AG09309 (cell line): ENCODE measurements around the gene ELMO2.

Experiments
- DNase-seq: peaks from one replicate; pipeline ENCODE4 v3.0.0-alpha.2; 2010; ENCODE audit warnings: low read depth
- H3K4me3 ChIP-seq: 2 replicates; pipeline ENCODE4 v1.5.1; 2011; ENCODE audit warnings: mild to moderate bottlenecking, low read depth, low read length, moderate library complexity; ENCODE audit not compliant: control insufficient read depth
- TF ChIP-seq, protein P1 (sequence below): IDR thresholded peaks from 2 replicates; pipeline ENCODE4 v1.5.1; 2011; ENCODE audit warnings: mild to moderate bottlenecking, low read depth, low read length, inconsistent platforms; ENCODE audit not compliant: insufficient read depth, control insufficient read depth; ENCODE audit errors: missing control alignments

ELMO2 gene

DNA sequence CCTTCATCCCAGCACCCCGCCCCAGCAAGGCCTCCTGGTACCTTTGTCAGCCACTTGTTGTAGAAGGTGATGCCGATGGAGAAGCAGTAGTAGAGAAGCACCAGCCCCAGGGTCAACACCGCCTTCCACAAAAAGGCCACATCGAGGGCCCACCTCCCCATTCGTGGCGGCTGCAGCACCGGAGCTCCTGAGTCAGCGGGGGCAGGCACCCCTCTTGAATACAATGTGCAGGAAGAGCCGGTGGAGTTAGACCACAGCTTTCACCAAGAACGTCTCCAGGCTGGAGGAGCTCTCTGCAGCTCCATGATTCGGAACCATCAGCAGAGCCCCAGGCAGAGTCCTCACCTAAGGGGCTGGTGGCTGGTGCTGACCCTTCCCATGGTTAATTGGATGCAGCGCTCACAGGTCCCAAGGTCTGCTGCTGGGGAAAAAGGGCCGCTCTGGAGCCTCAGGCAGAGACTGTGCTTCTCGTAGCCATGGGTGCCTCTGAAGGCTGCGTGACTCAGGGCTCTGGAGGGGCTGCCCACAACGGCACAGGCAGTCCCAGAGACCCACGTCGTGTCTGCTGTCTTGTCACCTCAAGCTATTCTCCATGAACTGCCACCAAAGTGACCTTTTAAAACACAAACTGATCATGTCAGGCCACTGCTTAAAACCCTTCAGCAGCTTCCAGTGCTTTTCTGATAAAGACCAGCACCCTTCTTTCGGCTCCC is 47.9 kb downstream of the ELMO2 start:
- no peak overlapping the region for H3K4me3 ChIP-seq
- TF ChIP-seq, protein P1, sequence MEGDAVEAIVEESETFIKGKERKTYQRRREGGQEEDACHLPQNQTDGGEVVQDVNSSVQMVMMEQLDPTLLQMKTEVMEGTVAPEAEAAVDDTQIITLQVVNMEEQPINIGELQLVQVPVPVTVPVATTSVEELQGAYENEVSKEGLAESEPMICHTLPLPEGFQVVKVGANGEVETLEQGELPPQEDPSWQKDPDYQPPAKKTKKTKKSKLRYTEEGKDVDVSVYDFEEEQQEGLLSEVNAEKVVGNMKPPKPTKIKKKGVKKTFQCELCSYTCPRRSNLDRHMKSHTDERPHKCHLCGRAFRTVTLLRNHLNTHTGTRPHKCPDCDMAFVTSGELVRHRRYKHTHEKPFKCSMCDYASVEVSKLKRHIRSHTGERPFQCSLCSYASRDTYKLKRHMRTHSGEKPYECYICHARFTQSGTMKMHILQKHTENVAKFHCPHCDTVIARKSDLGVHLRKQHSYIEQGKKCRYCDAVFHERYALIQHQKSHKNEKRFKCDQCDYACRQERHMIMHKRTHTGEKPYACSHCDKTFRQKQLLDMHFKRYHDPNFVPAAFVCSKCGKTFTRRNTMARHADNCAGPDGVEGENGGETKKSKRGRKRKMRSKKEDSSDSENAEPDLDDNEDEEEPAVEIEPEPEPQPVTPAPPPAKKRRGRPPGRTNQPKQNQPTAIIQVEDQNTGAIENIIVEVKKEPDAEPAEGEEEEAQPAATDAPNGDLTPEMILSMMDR: no peak
- no peak for DNase-seq

DNA sequence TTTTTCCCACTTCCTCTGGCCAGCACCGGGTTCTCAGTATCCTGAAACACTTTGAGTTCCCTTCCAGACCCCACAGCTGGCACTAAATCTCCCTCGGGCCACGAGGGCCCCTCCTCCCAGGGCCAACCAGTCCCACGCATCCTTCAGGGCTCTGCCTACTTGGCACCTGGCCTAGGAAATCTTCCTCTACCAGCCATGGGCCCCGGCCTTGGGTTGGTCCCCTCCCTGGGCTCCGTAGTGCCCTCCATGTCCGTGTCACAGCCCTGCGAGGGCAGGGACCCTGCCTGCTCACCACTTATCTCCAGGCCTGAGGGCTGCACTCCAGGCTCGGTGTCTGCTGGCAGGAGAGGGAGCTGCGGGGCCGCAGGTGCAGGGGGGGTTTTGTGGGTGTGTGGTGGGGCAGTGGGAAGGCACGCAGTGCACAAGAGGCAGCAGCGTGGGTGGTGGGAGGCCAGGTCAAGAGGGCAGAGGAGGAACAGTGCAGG is 49.3 kb downstream of the ELMO2 start:
- no peak overlapping the region for H3K4me3 ChIP-seq
- DNase-seq: no peak

DNA sequence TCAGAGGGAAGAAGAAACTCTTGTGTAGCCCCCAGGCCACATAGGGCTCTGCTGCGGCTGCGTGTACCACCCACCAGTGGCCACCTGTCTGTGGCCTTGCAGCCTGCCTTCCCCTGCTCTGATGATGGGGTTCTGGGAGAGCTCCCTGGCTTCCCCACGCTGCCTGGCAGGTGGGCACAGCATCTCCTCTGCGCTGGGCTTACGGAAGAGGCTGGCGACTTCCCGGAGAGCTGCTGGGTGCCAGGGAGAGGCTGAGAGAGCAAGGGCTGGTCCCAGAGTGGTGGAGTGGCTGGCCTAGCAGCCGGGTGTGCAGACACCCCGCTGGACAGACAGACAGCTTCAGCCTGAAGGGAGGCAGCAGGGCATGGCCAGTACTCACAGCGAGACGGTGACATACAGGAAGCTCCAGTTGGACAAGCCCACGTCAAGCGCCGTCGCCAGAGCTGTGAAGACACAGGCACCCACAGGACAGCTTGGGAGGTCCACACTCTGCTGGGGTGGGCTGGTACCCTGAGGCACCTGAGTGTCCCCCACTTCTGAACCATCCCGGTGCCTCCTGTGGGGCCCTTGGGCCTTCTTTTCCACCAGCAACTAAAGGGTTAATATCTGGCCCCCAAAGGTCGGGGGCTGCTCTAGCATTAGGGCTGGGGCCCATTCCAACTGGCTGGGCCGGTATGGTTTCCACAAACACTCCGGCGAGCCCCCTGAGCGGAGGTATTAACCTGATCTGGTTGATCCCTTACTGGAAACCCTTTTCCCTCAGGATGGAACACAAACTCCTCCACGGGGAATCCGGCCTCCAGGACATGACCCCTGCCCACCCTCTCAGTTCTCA is 50.0 kb downstream of the ELMO2 start:
- TF ChIP-seq, protein P1: no peak
- H3K4me3 ChIP-seq: no peak overlapping the region
- DNase-seq: no peak

More for the DNA sequence above, 49.3 kb downstream of the ELMO2 start:
- TF ChIP-seq, protein P1: no peak

DNA sequence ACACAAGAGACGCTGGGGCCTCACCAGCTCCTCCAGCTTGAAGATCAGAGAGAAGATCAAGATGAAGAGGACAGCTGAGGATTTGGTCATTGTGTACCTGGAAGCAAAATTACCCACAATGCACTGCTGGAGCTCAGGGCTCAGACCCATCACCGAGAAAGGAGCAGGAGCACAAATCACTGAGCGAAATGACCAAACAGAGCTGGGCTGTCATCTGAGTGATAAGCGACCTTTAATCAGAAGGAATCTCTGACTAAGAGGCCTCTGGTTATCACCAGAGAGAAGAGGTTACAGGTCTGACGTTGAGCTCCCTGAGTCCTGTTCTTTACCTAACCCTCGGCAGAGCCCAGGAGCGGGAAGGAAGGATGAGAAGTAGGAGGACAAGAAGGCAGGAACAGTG is 50.6 kb downstream of the ELMO2 start:
- TF ChIP-seq, protein P1: no peak
- H3K4me3 ChIP-seq: no peak overlapping the region
- DNase-seq: no peak

DNA sequence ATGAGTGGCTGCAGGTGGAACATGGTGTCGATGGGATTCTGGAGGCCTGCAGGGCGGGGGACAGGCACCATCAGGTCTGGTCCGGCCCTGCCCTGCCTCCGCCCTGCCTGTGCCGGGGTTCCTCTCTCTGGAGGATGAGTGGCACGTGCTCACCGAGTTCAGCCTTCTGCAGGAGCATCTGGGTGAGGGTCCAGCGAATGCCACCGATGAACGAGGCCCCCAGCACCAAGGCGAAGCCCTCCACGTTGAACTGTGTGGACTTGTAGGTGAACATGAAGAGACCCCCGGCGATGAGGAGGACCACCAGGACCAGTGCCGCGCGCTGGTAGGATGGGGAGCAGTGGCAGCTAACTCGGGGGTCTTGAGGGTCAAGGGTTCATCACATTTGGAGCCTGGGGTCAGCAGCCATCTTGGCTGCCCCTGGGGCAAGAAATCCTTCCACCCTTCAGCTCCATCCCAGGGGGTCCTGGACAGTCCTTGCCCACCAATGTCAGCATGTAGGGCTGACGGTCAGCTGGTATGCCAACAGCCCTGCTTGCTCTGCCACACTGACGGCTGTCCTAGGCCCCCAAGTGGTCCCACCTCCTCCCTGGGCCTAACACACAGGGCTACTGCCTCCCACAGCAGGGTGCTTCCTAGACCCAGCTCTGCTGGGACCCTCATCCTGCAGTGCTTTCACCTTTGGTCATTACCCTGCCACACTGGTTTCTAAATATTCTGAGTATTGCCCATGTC is 51.3 kb downstream of the ELMO2 start:
- no peak overlapping the region for H3K4me3 ChIP-seq
- DNase-seq: no peak
- TF ChIP-seq, protein P1: no peak

DNA sequence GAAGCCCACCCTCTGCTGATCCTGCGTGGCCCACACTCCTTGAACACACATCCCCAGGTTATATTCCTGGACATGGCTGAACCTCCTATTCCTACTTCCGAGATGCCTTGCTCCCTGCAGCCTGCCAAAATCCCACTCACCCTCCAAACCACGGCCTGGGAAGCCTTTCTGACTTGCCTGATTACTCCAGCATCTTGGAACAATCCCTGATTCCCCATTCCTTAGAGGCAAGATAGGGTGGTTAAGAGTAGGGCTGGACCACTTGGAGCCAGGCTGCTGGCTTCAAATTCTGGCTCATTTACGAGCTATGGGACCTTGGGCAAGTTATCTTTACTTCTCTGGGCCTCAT is 52.2 kb downstream of the ELMO2 start:
- TF ChIP-seq, protein P1: no peak
- H3K4me3 ChIP-seq: no peak overlapping the region
- DNase-seq: no peak
